GM19193 (cell line): Measurements from ENCODE around the gene FNDC3B.

ENCODE experiments used
- POLR2A ChIP-seq: IDR thresholded peaks from 4 replicates; pipeline ENCODE4 v1.6.1; 2011; ENCODE audit not compliant: insufficient read depth, insufficient read length; ENCODE audit errors: extremely low read depth

The FNDC3B gene

DNA sequence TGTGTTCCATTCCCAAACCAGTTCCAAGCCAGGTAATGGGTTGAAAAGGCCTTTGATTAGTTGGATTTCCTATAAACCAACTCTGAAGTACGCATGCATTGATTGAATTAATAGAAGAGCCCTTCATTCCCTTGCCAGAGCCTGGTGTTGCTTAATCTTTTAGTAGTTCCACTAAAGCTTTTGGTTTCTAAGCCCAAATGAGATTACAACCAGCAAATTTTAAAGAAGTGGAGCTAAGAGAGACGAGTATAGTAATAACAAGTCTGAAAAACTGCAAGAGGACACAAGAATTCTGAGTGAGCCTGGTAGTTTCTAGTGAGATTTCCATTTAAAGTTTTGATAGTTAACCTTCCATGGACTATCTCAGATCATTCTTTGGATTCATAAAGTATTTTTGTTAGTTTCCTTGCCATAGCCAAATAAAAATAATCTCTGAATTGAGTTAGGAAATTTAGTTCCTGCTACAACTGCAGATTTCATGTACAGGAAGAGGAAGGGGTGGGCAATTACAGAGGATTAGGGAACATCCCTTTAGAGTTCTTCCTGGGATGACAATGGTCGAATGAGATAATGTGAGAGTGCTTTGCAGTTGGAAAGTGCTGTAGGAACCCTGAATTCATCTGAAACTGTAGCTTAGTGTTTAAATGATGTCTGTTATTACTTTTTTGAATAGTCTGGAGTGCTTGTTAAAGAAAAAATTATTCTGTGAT, 136.8 kb downstream of the FNDC3B start:
- TF ChIP-seq POLR2A: no peak

DNA sequence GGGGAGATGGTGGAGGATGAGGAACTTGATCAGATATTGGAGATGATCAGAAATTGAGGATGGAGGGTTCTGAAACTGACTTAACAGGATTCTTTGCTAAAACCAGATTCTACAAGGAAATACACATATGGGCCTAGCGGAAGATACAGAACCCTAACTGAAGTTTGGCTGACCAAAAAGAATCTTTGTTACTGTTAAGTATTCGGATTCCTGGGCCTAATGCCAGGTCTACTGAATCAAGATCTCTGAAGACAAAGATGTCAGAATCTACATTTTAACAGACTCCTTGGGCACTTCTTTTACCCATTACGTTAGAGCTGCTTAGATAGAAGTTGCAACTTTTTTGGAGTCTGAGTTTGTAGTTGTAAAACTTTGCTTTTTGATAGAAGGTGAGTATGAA, 137.7 kb downstream of the FNDC3B start:
- TF ChIP-seq POLR2A: no peak

GRCh38 chr3:172177803-172178316, 138.5 kb downstream of the FNDC3B start:
- no peak for TF ChIP-seq POLR2A

- TF ChIP-seq POLR2A: no peak
Observed at GRCh38 chr3:172179680-172180399, 140.5 kb downstream of the FNDC3B start.

GRCh38 chr3:172180473-172180872, 141.1 kb downstream of the FNDC3B start:
- no peak for TF ChIP-seq POLR2A

- TF ChIP-seq POLR2A: no peak
Observed at GRCh38 chr3:172181932-172182586, 142.7 kb downstream of the FNDC3B start.

DNA sequence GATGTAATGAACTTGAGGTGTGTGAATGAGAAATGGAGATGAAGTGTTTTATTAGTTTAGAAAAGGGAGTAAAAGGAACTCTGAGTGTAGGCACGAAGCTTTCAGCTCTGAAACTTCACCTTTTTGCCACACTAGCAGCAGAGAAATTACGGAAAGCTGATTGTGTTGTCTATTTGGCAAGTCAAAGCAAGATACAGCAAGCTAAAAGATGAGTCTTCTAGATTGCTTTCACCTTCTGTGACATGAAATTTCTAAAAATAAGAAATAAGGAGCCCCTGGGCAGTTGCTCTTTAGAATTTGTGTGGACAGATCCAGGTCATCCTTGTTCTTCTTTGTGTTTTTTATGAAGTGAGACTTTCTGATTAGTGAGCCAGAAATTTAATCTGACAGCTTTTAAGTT, 143.4 kb downstream of the FNDC3B start:
- no peak for TF ChIP-seq POLR2A

GRCh38 chr3:172184106-172184822, 144.9 kb downstream of the FNDC3B start:
- no peak for TF ChIP-seq POLR2A

DNA sequence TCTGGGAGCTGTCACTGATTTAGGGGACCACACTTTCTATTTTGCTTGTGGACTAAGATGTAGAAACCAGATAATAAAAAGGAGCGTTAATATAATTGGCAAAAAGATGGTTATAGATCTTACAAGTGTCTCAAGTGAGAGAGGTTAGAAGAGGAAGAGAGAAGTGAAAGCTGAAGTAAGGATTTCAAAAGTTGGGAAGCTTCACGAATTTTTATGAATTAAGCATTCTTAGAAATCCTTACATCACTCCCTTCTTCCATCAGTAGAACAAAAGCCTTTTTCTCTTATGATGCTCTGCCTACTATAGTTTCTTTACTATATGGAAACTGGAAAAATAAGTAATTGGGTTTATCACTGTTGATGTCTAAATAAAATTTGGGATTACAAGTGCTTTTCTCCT, 146.5 kb downstream of the FNDC3B start:
- TF ChIP-seq POLR2A: no peak

- no peak for TF ChIP-seq POLR2A
Observed at GRCh38 chr3:172186607-172187006, 147.2 kb downstream of the FNDC3B start.

DNA sequence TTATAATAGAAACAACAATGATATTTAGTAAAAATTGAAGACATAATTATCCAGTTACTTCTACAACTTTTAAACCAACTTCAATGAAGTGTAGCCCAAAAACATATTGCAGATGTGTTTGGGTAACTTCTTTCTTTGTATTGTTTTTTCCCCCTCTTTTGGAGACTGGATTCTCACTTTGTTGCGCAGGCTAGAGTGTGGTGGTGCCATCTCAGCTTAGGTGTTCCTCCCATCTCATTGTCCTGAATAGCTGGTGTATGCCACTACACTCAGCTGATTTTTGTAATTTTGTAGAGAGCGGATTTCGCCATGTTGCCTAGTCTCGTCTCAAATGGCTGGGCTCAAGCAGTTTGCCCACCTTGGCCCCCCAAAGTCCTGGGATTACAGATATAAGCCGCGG, 148.1 kb downstream of the FNDC3B start:
- TF ChIP-seq POLR2A: no peak

DNA sequence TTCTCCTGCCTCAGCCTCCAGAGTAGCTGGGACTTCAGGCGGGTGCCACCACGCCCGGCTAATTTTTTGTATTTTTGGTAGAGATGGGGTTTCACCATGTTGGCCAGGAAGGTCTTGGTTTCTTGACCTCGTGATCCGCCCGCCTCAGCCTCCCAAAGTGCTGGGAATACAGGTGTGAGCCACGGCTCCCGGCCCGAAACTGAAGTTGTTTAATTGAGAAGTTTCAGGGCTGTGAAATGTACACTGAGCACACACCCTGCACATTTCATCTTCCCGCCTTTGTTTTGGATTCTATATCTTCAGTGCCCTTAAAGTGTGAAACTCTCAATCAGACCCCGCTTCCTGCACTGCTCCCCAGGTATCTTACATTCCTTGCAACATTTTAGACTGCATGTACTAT, 149.1 kb downstream of the FNDC3B start:
- no peak for TF ChIP-seq POLR2A

- TF ChIP-seq POLR2A: no peak
Observed at GRCh38 chr3:172189213-172189612, 149.8 kb downstream of the FNDC3B start.

DNA sequence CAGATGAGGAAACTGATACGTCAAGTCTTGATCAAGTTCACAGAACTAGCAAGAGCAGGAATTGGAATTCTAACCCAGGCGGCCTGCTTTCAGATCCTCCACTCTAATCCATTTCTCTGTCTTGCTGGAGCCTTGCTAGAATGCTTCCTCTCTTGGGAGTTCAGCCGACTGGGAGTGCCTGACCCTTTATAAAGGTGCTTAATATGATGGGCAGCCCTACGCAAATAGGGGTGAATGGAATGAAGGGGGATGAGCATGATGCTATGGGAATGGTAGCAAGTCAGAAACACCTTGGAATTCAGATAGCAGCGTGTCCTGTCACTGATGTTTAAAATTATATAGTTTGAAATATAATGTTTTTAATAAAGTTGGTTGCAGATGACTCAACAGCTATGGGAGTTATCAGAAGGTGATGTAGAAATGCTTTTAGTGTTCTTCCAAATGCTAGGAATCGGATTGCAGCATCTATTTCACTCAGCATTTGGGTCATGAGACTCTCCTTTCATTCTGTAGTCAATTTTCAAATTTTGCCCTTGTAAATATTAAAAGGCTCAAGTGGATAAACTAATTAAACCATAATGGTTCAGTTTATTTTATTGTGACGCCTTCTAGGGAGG, 150.7 kb downstream of the FNDC3B start:
- TF ChIP-seq POLR2A: no peak

GRCh38 chr3:172190980-172191379, 151.6 kb downstream of the FNDC3B start:
- TF ChIP-seq POLR2A: no peak

DNA sequence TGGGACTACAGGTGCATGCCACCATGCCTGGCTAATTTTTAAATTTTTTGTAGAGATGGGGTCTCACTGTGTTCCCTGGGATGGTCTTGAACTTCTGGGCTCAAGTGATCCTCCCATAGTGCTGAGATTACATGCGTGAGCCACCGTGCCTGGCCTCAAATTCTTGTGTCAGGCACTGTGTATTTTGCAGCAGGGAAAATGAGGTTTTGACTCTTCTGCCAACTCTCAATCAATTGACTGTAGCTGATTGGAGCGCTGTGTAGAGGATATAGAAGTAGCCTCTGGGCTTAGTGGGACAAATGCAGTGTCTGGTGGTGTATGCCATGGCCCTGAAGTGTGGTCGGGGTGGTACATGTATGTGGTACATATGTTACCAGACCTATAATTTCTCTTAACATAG, 152.3 kb downstream of the FNDC3B start:
- TF ChIP-seq POLR2A: no peak
